ENCODE measurements around the gene ANKDD1A. TPM values are rescaled to one million over a fixed set of nuclear protein-coding genes. Genes with fewer than 3 reads are reported as not detected.

ANKDD1A gene
- total RNA-seq, 1 experiment from 2014 or later = 8.1 TPM

GRCh38 chr15:64895285-64896065 lies 16.2 kb upstream of the ANKDD1A start:
- peak; percentile 79 for DNase-seq (ENCODE audit: low read depth)

- no peak for DNase-seq (ENCODE audit: low read depth)
Observed at GRCh38 chr15:64896371-64897069, 15.2 kb upstream of the ANKDD1A start.

DNA sequence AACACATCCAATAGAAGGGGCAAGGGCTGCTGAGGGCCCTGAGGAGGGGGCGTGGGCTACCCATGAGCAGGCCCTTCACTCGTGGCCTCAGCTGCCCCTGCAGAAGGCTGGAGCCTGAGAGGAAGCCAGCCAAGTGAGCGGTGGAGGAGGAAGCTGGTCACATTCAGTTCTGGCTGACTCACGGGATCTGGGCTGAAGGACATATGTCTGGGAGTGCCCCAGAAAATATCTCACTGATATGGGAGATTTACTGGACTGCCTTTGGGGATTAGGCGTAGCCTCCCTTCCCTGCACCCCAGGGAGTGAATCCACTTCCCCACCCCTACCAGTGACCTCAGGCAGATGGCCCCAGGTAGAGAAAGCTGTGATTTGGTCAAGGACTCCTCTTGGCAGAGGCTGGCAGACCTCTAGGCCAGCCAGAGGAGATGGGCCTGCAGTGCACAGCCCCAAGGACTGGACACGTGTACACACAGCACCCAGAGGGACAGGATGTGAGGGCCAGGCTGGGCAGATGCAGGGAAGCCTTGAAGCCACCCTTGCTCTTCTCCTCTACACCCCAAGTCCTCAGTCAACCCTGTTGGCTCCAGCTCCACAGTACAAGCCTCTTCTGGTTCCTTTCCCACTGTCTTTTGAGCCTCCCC lies 14.2 kb upstream of the ANKDD1A start:
- DNase-seq (ENCODE audit: low read depth) = peak; percentile 94

DNA sequence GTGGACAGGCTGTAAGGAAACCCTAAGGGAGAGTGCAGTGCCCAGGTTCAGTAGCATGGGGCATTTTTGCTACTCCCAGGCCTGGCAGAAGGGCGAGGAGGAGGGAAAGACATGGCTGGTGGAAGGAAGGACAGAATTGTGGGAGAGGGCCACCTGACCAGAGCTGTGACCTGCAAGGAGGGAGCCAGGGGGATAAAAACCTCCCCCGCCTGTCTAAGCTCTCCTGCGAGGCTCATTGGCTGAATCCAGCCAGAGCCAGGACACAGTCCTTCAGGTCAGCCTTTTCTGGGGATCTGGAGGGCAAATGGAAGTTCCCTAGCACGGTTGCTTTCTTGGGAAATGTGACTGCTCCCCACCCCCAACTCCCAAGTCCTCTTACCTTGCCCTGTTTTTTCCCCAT lies 13.3 kb upstream of the ANKDD1A start:
- DNase-seq (ENCODE audit: low read depth) = no peak

- DNase-seq (ENCODE audit: low read depth) = no peak
Observed at GRCh38 chr15:64901141-64901540, 10.6 kb upstream of the ANKDD1A start.

DNA sequence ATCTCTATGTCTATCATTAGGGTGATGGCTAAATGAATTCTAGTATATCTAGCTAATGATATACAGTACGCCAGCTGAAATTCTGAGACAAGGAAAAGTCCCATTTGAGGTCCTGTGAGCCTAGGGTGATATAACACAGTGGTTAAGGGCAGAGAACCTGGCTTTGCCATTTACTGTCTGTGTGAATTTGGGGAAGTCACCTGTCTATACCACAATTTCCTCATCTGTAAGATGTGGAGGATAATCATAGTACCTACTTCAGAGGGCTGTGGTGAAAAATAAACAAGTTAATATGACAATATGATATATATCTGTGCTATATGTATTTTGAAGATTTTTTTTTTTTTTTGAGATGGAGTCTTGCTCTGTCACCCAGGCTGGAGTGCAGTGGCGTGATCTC lies 9.8 kb upstream of the ANKDD1A start:
- DNase-seq (ENCODE audit: low read depth) = no peak

GRCh38 chr15:64902863-64903262 lies 8.8 kb upstream of the ANKDD1A start:
- DNase-seq (ENCODE audit: low read depth) = no peak

DNA sequence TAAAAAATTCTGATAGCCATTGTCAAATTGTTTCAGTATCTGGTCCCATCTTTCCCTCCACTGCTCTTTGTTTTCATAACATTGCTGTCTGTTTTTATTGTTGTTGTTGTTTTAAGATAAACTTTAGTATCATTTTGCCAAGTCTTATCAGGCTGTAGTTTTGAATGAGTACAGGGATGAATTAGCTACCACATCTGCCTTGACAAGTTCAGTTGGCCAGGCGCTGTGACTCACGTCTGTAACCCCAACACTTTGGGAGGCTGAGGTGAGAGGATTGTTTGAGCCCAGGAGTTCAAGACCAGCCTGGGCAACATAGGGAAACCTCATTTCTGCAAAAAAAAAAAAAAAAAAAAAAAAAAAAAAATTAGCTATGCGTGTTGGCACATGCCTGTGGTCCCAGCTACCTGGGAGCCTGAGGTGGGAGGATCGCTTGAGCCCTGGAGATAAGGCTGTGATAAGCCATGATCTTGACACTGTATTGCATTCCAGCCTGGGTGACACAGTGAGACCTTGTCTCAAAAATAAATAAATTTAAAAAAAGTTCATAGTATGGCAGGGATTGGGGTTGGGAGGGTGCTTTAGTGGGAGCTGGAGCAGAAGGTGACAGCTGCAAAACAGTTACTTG lies 8.3 kb upstream of the ANKDD1A start:
- DNase-seq (ENCODE audit: low read depth) = no peak

GRCh38 chr15:64904189-64904588 lies 7.5 kb upstream of the ANKDD1A start:
- no peak for DNase-seq (ENCODE audit: low read depth)

- DNase-seq (ENCODE audit: low read depth) = peak; percentile 76
Observed at GRCh38 chr15:64905119-64905831, 6.4 kb upstream of the ANKDD1A start.

DNA sequence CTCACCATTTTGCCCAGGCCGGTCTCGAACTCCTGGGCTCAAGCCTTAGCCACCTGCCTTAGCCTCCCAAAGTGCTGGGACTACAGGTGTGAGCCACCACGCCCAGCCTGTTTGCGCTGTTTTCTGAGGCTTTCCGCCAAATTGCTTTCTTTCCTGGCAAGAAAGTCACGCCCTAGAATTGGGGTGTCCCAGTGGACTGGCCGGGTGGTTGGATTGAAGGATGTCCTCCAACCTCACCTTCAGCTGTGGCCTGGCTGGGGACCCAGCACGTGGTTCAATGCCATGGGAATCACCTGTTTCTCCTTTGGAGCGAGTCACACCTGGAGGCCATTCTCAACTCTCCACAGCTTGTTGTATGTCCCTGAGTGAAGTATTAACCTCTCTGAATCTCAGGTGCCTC lies 5.8 kb upstream of the ANKDD1A start:
- DNase-seq (ENCODE audit: low read depth) = no peak

- DNase-seq (ENCODE audit: low read depth) = no peak
Observed at GRCh38 chr15:64906402-64906801, 5.3 kb upstream of the ANKDD1A start.

DNA sequence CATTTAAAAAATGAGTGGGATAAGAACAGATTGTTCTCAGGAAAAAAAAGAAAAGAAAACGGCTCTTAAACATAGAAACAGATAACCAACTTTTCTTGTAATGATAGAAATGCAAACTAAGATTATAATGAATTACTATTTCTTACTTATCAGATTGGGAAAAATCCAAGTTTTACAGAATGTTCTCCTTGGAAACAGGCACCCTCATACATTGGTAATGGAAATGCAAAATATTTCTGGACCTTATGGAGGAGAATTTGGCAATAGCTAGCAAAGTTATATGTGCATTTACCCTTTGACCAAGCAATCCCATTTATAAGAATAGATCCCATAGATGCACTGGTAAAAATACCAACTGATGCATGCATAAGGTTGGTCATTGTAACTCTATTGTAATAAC lies 3.7 kb upstream of the ANKDD1A start:
- DNase-seq (ENCODE audit: low read depth) = no peak

- DNase-seq (ENCODE audit: low read depth) = peak; percentile 87
Observed at GRCh38 chr15:64909546-64909945, 2.2 kb upstream of the ANKDD1A start.

- DNase-seq (ENCODE audit: low read depth) = no peak
Observed at GRCh38 chr15:64912379-64913325, 950 bp downstream of the ANKDD1A start.

GRCh38 chr15:64915518-64916227 lies 4.0 kb downstream of the ANKDD1A start:
- DNase-seq (ENCODE audit: low read depth) = no peak

DNA sequence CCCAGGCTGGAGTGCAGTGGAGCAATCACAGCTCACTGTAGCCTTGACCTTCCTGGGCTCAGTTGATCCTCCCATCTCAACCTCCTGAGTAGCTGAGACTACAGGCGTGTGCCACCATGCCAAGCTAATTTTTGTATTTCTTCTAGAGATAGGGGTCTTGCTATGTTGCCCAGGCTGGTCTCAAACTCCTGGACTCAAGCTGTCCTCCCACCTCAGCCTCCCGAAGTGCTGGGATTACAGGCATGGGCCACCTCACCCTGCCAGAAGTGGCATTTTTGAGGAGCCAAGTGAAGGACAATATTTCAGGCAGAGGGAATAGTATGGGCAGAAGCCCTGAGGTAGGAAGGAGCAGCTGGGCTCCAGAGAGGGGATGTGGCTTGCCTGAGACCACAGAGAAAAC lies 4.7 kb downstream of the ANKDD1A start:
- DNase-seq (ENCODE audit: low read depth) = no peak

- DNase-seq (ENCODE audit: low read depth) = no peak
Observed at GRCh38 chr15:64917211-64917610, 5.5 kb downstream of the ANKDD1A start.

- no peak for DNase-seq (ENCODE audit: low read depth)
Observed at GRCh38 chr15:64919721-64920120, 8.0 kb downstream of the ANKDD1A start.

- DNase-seq (ENCODE audit: low read depth) = no peak
Observed at GRCh38 chr15:64921711-64922110, 10.0 kb downstream of the ANKDD1A start.
